Mesendoderm (in vitro differentiated cells): Measurements from ENCODE around the gene ZSCAN30.

Experiments
- DNase-seq: peaks from one replicate; pipeline ENCODE4 v3.0.0; 2013
- H2AK5ac ChIP-seq: 2 replicates; pipeline ENCODE4 v1.6.1; 2013; ENCODE audit warnings: low read length, inconsistent platforms
- H2BK120ac ChIP-seq: 2 replicates; pipeline ENCODE4 v1.6.1; 2013; ENCODE audit warnings: low read depth, mild to moderate bottlenecking, low read length, moderate library complexity, mixed read lengths
- H2BK15ac ChIP-seq: replicated peaks from 2 replicates; pipeline ENCODE4 v1.6.1; 2013; ENCODE audit warnings: low read depth, mild to moderate bottlenecking, moderate library complexity
- H2BK5ac ChIP-seq: 2 replicates; pipeline ENCODE4 v1.6.1; 2013; ENCODE audit warnings: low read length, inconsistent platforms
- H3K18ac ChIP-seq: 2 replicates; pipeline ENCODE4 v1.6.1; 2013; ENCODE audit warnings: mild to moderate bottlenecking, low read length, mixed read lengths
- H3K23ac ChIP-seq: one replicate; pipeline ENCODE4 v1.6.1; 2013; ENCODE audit warnings: low read length
- H3K27ac ChIP-seq: 2 replicates; pipeline ENCODE4 v1.5.1; 2013; ENCODE audit warnings: low read depth, mild to moderate bottlenecking, inconsistent platforms, low read length, moderate library complexity
- H3K27me3 ChIP-seq: 2 replicates; pipeline ENCODE4 v1.6.1; 2013; ENCODE audit warnings: low read length, control low read depth, mild to moderate bottlenecking, inconsistent platforms; ENCODE audit not compliant: insufficient read depth, poor library complexity
- H3K36me3 ChIP-seq: 2 replicates; pipeline ENCODE4 v1.6.1; 2013; ENCODE audit warnings: low read length, inconsistent platforms; ENCODE audit not compliant: control insufficient read depth, insufficient read depth
- H3K4ac ChIP-seq: one replicate; pipeline ENCODE4 v1.6.1; 2013; ENCODE audit warnings: low read depth, mild to moderate bottlenecking, low read length, moderate library complexity
- H3K4me1 ChIP-seq: 2 replicates; pipeline ENCODE4 v1.6.1; 2013; ENCODE audit warnings: low read depth, low read length, inconsistent platforms; ENCODE audit not compliant: control insufficient read depth
- H3K4me2 ChIP-seq: 2 replicates; pipeline ENCODE4 v1.6.1; 2013; ENCODE audit warnings: low read length
- H3K4me3 ChIP-seq: 2 replicates; pipeline ENCODE4 v1.5.1; 2013; ENCODE audit warnings: mild to moderate bottlenecking, low read length
- H3K56ac ChIP-seq: one replicate; pipeline ENCODE4 v1.6.1; 2013; ENCODE audit warnings: low read length
- H3K79me1 ChIP-seq: 2 replicates; pipeline ENCODE4 v1.6.1; 2013; ENCODE audit warnings: low read length, inconsistent platforms
- H3K79me2 ChIP-seq: 2 replicates; pipeline ENCODE4 v1.6.1; 2013; ENCODE audit warnings: mild to moderate bottlenecking, low read length; ENCODE audit not compliant: control insufficient read depth, insufficient read depth
- H3K9ac ChIP-seq: 2 replicates; pipeline ENCODE4 v1.6.1; 2013; ENCODE audit warnings: low read length, inconsistent platforms
- H4K5ac ChIP-seq: one replicate; pipeline ENCODE4 v1.6.1; 2013; ENCODE audit warnings: low read length
- H4K8ac ChIP-seq: one replicate; pipeline ENCODE4 v1.6.1; 2013; ENCODE audit warnings: low read depth, mild to moderate bottlenecking, control low read depth, low read length, moderate library complexity
- WGBS: extraction: QIAGEN DNeasy Blood & Tissue Kit; methylation state at CpG from one replicate; pipeline ENCODE4 v1.1.7; 2013; ENCODE audit warnings: low lambda C conversion rate, missing lambda C conversion rate; ENCODE audit not compliant: insufficient coverage; ENCODE audit errors: extremely low coverage; 5-methylcytosine and 5-hydroxymethylcytosine counted together

ZSCAN30 gene

GRCh38 chr18:35247412-35248249, 42.4 kb downstream of the ZSCAN30 start:
- H3K23ac ChIP-seq, result no peak overlapping the region
- H4K8ac ChIP-seq, result no peak overlapping the region
- no peak overlapping the region for H3K4me2 ChIP-seq
- no peak overlapping the region for H3K9ac ChIP-seq
- H2BK15ac ChIP-seq, result no peak overlapping the region
- no peak for DNase-seq
- no peak overlapping the region for H3K18ac ChIP-seq
- H3K4me3 ChIP-seq, result no peak overlapping the region
- H3K4ac ChIP-seq, result no peak overlapping the region
- H3K56ac ChIP-seq, result no peak overlapping the region
- WGBS, result no CpG with 5 or more reads among the region's 14 CpGs
- no peak overlapping the region for H2BK120ac ChIP-seq
- no peaks in the 10 kb centered on the region for H3K4me1 ChIP-seq
- no peak overlapping the region for H3K27ac ChIP-seq
- no peak overlapping the region for H4K5ac ChIP-seq
- peaks cover 3% of the 10 kb centered on the region for H3K36me3 ChIP-seq
- H2BK5ac ChIP-seq, result no peak overlapping the region
- H3K79me1 ChIP-seq, result peaks cover 7% of the 10 kb centered on the region
- H2AK5ac ChIP-seq, result no peak overlapping the region
- H3K27me3 ChIP-seq, result no peaks in the 10 kb centered on the region
- H3K79me2 ChIP-seq, result peaks cover 3% of the 10 kb centered on the region

GRCh38 chr18:35246831-35247230, 43.2 kb downstream of the ZSCAN30 start:
- H3K23ac ChIP-seq, result no peak overlapping the region
- no peak for DNase-seq
- no peak overlapping the region for H3K27ac ChIP-seq
- no peak overlapping the region for H3K4me3 ChIP-seq
- H3K4ac ChIP-seq, result no peak overlapping the region
- no peak overlapping the region for H3K4me2 ChIP-seq
- no peak overlapping the region for H2BK5ac ChIP-seq
- H3K9ac ChIP-seq, result no peak overlapping the region
- peaks cover 9% of the 10 kb centered on the region for H3K79me1 ChIP-seq
- no peak overlapping the region for H2BK120ac ChIP-seq
- peaks cover 7% of the 10 kb centered on the region for H3K79me2 ChIP-seq
- no peaks in the 10 kb centered on the region for H3K4me1 ChIP-seq
- H4K5ac ChIP-seq, result no peak overlapping the region
- no peak overlapping the region for H2AK5ac ChIP-seq
- H3K27me3 ChIP-seq, result no peaks in the 10 kb centered on the region
- H3K36me3 ChIP-seq, result peaks cover 4% of the 10 kb centered on the region
- H3K56ac ChIP-seq, result no peak overlapping the region
- no peak overlapping the region for H3K18ac ChIP-seq
- H2BK15ac ChIP-seq, result no peak overlapping the region
- H4K8ac ChIP-seq, result no peak overlapping the region

- peaks cover 4% of the 10 kb centered on the region for H3K36me3 ChIP-seq
- no peak overlapping the region for H3K4ac ChIP-seq
- no peaks in the 10 kb centered on the region for H3K4me1 ChIP-seq
- no peak overlapping the region for H2BK120ac ChIP-seq
- H3K9ac ChIP-seq, result no peak overlapping the region
- no peak overlapping the region for H2BK5ac ChIP-seq
- DNase-seq, result no peak
- H4K5ac ChIP-seq, result no peak overlapping the region
- no peak overlapping the region for H3K23ac ChIP-seq
- H4K8ac ChIP-seq, result no peak overlapping the region
- H3K27me3 ChIP-seq, result no peaks in the 10 kb centered on the region
- no peak overlapping the region for H3K4me2 ChIP-seq
- no CpG with 5 or more reads among the region's 4 CpGs for WGBS
- no peak overlapping the region for H3K4me3 ChIP-seq
- no peak overlapping the region for H2AK5ac ChIP-seq
- H3K79me2 ChIP-seq, result peaks cover 7% of the 10 kb centered on the region
- H3K79me1 ChIP-seq, result peaks cover 9% of the 10 kb centered on the region
- no peak overlapping the region for H2BK15ac ChIP-seq
- H3K18ac ChIP-seq, result no peak overlapping the region
- H3K56ac ChIP-seq, result no peak overlapping the region
- no peak overlapping the region for H3K27ac ChIP-seq
Measured at GRCh38 chr18:35245719-35246317, 44.2 kb downstream of the ZSCAN30 start.

GRCh38 chr18:35244671-35245070, 45.4 kb downstream of the ZSCAN30 start:
- H3K4me3 ChIP-seq, result no peak overlapping the region
- peaks cover 4% of the 10 kb centered on the region for H3K36me3 ChIP-seq
- no peak overlapping the region for H2BK120ac ChIP-seq
- H3K79me1 ChIP-seq, result peaks cover 9% of the 10 kb centered on the region
- H3K4me1 ChIP-seq, result peaks cover 2% of the 10 kb centered on the region
- WGBS, result no CpG with 5 or more reads among the region's 4 CpGs
- H3K27ac ChIP-seq, result no peak overlapping the region
- H2BK5ac ChIP-seq, result no peak overlapping the region
- H3K9ac ChIP-seq, result no peak overlapping the region
- no peak overlapping the region for H4K8ac ChIP-seq
- H2BK15ac ChIP-seq, result no peak overlapping the region
- H2AK5ac ChIP-seq, result no peak overlapping the region
- peaks cover 7% of the 10 kb centered on the region for H3K79me2 ChIP-seq
- peak; percentile 59 for DNase-seq
- no peak overlapping the region for H3K56ac ChIP-seq
- no peak overlapping the region for H4K5ac ChIP-seq
- H3K4me2 ChIP-seq, result no peak overlapping the region
- H3K23ac ChIP-seq, result no peak overlapping the region
- H3K18ac ChIP-seq, result no peak overlapping the region
- H3K4ac ChIP-seq, result no peak overlapping the region
- no peaks in the 10 kb centered on the region for H3K27me3 ChIP-seq

- peaks cover 2% of the 10 kb centered on the region for H3K4me1 ChIP-seq
- peaks cover 7% of the 10 kb centered on the region for H3K79me2 ChIP-seq
- no peak overlapping the region for H4K8ac ChIP-seq
- no peaks in the 10 kb centered on the region for H3K27me3 ChIP-seq
- no peak overlapping the region for H2BK15ac ChIP-seq
- H3K9ac ChIP-seq, result peak overlapping the region; percentile 35
- H3K23ac ChIP-seq, result peak overlapping the region; percentile 7
- peaks cover 4% of the 10 kb centered on the region for H3K36me3 ChIP-seq
- H3K79me1 ChIP-seq, result peaks cover 9% of the 10 kb centered on the region
- H2BK5ac ChIP-seq, result no peak overlapping the region
- no peak overlapping the region for H2BK120ac ChIP-seq
- H3K4ac ChIP-seq, result no peak overlapping the region
- peak overlapping the region; percentile 31 for H3K56ac ChIP-seq
- WGBS, result no CpG with 5 or more reads among the region's 6 CpGs
- no peak overlapping the region for H3K4me2 ChIP-seq
- DNase-seq, result no peak
- no peak overlapping the region for H4K5ac ChIP-seq
- peak overlapping the region; percentile 4 for H3K18ac ChIP-seq
- H3K4me3 ChIP-seq, result no peak overlapping the region
- H3K27ac ChIP-seq, result no peak overlapping the region
- no peak overlapping the region for H2AK5ac ChIP-seq
Measured at GRCh38 chr18:35242426-35242825, 47.6 kb downstream of the ZSCAN30 start.
